Pancreas (tissue), 10 donors: ENCODE results near the gene PCP4. TPM values are rescaled to one million over a fixed set of nuclear protein-coding genes. Genes with fewer than 3 reads are reported as not detected.

Experiments used
- ATAC-seq, 4 donors: fragments of 200-7000 bp; cut with Tn5 transposase; one replicate each; pipeline versions ENCODE4 v1.8.0 to v1.9.1; 2020; ENCODE audit warnings: mild to moderate bottlenecking in 4 of 4, moderate library complexity in 4 of 4
- DNase-seq, 6 donors: peaks; one replicate each; pipeline ENCODE4 v3.0.0-alpha.2; 2020
- FAIRE-seq: peaks from 2 replicates; lab custom pipeline; 2012; peaks lifted over from hg19 to GRCh38; lab: Jason Lieb, UNC
- H3K27ac ChIP-seq, 4 donors: fragments of 200-600 bp; sonication (generic); 1 replicate in 3 of 4; 2 replicates in 1 of 4; pipeline versions ENCODE4 v1.5.0 to v1.8.0; 2020
- H3K27me3 ChIP-seq, 4 donors: fragments of 200-600 bp; one replicate each; pipeline ENCODE4 v1.8.0; 2021
- H3K36me3 ChIP-seq, 3 donors: fragments of 200-600 bp; sonication (generic) in 1 of 3; one replicate each; pipeline versions ENCODE4 v1.5.0 to v1.8.0; 2020 to 2021
- H3K4me1 ChIP-seq, 3 donors: fragments of 200-600 bp; one replicate each; pipeline ENCODE4 v1.8.0; 2021
- H3K4me3 ChIP-seq, 4 donors: fragments of 200-600 bp; sonication (generic) in 2 of 4; one replicate each; pipeline versions ENCODE4 v1.5.0 to v1.8.0; 2020 to 2021
- H3K9me3 ChIP-seq, 4 donors: fragments of 200-600 bp; one replicate each; pipeline ENCODE4 v1.8.0; 2021
- CTCF ChIP-seq, 4 donors: fragments of 200-600 bp; sonication (generic) in 3 of 4; IDR thresholded peaks; one replicate each; pipeline versions ENCODE4 v1.5.0 to v1.8.0; 2021; ENCODE audit warnings: antibody characterized with exemption in 4 of 4
- WGBS, 2 donors: extraction: QIAGEN DNeasy Blood & Tissue Kit; methylation state at CpG; one replicate each; pipeline ENCODE4 v1.1.7; 2013; 5-methylcytosine and 5-hydroxymethylcytosine counted together
- intact Hi-C, 3 donors: fragments of 100-400 bp; cut with DNase I; formaldehyde crosslinking; loops; one replicate each; pipeline versions ENCODE4 v1.11.1 to v1.14.2; 2022
- polyA plus RNA-seq, 2 donors: library from polyadenylated mRNA; stranded (reverse); fragments of 200-250 nt; gene quantifications; one replicate each; pipeline ENCODE4 v1.2.3, GENCODE V29; 2013
- total RNA-seq, 6 donors: library from RNA; stranded (reverse); fragmentation: NEBNext Ultra II Directional in 4 of 6; extraction: Animal tissue kit (Norgen Biotek cat#: 25700) in 4 of 6; gene quantifications; one replicate each; pipeline versions ENCODE4 v1.2.1 to v1.2.4, GENCODE V29; 2021 to 2023
- donor health status: healthy with polysubstance abuse.
- donor health status: DM: no; HTN: no; CAD: no; lungs with moderate emphysema.
- donor health status: DM: no; HTN: no; CAD: no.
- donor health status: control.
- donor health status: control.
- donor health status: Bipolar disorder and iron deficiency.
- donor health status: DM: yes; HTN: yes; CAD: no.
- donor health status: DM: no; HTN: no; CAD: no.
- donor health status: DM: no; HTN: no; CAD: no.
- donor health status: DM: yes; HTN: yes; CAD: no.

PCP4 gene
- 1 to 10 TPM in 5 of 6 donors, under 1 TPM in 1; 0.92 to 3.6 (median 2.7) TPM for total RNA-seq
- polyA plus RNA-seq: 10 to 100 TPM in 1 of 2 donors, 1 to 10 TPM in 1; 8.2 to 47.1 TPM

DNA sequence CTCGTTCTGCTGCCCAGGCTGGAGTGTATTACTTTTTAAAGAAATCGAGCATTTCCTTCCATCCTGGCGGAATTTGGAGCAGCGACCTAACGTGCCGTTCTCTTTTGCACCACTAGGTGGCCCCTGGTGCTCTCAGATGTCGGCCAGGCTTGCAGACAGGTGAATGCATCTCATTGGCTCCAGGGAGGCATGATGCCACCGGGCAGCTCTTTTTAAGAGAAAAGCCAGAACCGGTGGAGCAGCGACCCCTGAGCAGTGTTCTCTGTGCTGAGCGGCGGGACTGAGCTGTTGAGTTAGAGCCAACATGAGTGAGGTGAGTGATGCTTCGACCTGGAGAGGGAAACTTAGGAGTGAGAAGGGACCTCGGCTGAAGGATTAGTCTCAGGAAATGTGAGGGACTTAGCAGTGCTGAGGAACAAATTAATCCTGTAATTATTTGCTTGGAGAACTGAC lies at the start of gene PCP4:
TSS of gene PCP4 (plus strand) at position 241 of the 453 bp plus-strand sequence. CDS start at position 305, 64 bp downstream.
- H3K9me3 ChIP-seq: no peaks in the 10 kb centered on the region
- no peaks in the 10 kb centered on the region for H3K4me1 ChIP-seq
- DNase-seq: peak; percentile 19 to 80 (median 66)
- TF ChIP-seq CTCF (IDR thresholded peaks at IDR 0.05): peak; percentile 59 to 77 (median 72)
- peak in 3 of 4 donors; percentile 90 to 93 (median 92) for ATAC-seq
- FAIRE-seq: no peak
- H3K27ac ChIP-seq: no peak within 1 kb of the TSS
- H3K36me3 ChIP-seq: no peaks in the 10 kb centered on the region
- 17 to 20% methylated on average over 14 of the region's 14 CpGs for WGBS, 2 donors
- no peaks in the 10 kb centered on the region for H3K27me3 ChIP-seq
- H3K4me3 ChIP-seq: no peak within 1 kb of the TSS
- intact Hi-C loops: loop anchor here in 2 of 3 donors (5.0 to 10.0 kb wide), 2 partner anchors 255 to 258 kb away; no protein-coding TSS in a partner anchor

DNA sequence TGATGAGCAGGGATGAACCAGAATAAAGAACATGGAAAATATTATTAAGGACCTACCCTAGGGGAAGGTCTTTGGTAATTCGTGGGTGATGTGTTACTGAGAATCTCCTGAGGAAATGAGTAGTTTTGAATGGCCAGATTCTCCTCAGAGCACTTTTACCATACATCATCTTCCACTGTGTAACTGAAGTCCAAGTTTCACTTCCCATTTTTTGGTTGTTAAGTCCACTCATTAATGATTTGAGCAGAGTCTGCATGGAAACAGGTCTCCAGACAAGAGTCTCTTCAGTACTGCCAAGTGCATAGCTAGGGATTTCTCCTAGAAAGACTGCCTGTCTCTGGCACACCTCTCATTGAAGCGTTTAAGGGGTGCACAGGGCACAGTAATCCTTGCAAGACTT lies 48.7 kb upstream of the PCP4 start:
- TF ChIP-seq CTCF (IDR thresholded peaks at IDR 0.05): no peak
- Histone ChIP-seq H3K4me1 (no peaks in the 10 kb centered on the region), H3K9me3 (no peaks in the 10 kb centered on the region), H3K36me3 (no peaks in the 10 kb centered on the region), H3K27ac (no peak overlapping the region), H3K27me3 (no peaks in the 10 kb centered on the region), H3K4me3 (no peak overlapping the region)
- 37 to 43% methylated on average over 2 of the region's 2 CpGs for WGBS, 2 donors
- ATAC-seq (no peak), FAIRE-seq (no peak), DNase-seq (no peak)
- intact Hi-C loops: no loop called here

- intact Hi-C loops: no loop called here
- Histone ChIP-seq H3K36me3 (no peaks in the 10 kb centered on the region), H3K4me1 (no peaks in the 10 kb centered on the region), H3K27me3 (no peaks in the 10 kb centered on the region), H3K27ac (no peak overlapping the region), H3K4me3 (no peak overlapping the region), H3K9me3 (no peaks in the 10 kb centered on the region)
- WGBS, 2 donors: 66 to 71% methylated on average over 3 of the region's 3 CpGs
- no peak for TF ChIP-seq CTCF (IDR thresholded peaks at IDR 0.05)
- DNase-seq (no peak), FAIRE-seq (no peak), ATAC-seq (no peak)
These were observed 45.2 kb upstream of the PCP4 start for GRCh38 chr21:39822042-39822441.

- H3K4me3 ChIP-seq: no peak overlapping the region
- intact Hi-C loops: no loop called here
These were observed 42.0 kb upstream of the PCP4 start for GRCh38 chr21:39825250-39825649.

More at GRCh38 chr21:39825250-39825649, 42.0 kb upstream of the PCP4 start:
- Histone ChIP-seq H3K27me3 (no peaks in the 10 kb centered on the region), H3K36me3 (no peaks in the 10 kb centered on the region), H3K9me3 (no peaks in the 10 kb centered on the region), H3K27ac (no peak overlapping the region), H3K4me1 (no peaks in the 10 kb centered on the region)
- no peak for TF ChIP-seq CTCF (IDR thresholded peaks at IDR 0.05)
- ATAC-seq (no peak), FAIRE-seq (no peak), DNase-seq (no peak)
- WGBS, 2 donors: 63 to 74% methylated on average over 1 of the region's 1 CpG
